CD4-positive, alpha-beta memory T cell (primary cell): ENCODE measurements around the gene RNF213. TPM values are rescaled to one million over a fixed set of nuclear protein-coding genes. Genes with fewer than 3 reads are reported as not detected.
"Not testable (repeated sequence)": the region's sequence is repeated elsewhere in the genome, so short reads cannot be mapped to it uniquely, and the experiment has no call there.

Experiments used
- CTCF ChIA-PET: fragments of 350-600 bp; sonication (Branson Sonifier 250); formaldehyde crosslinking; loops from one replicate; lab custom pipeline; 2021; ENCODE audit warnings: inconsistent platforms; ENCODE audit not compliant: partially characterized antibody; lab: Charles Lee
- POLR2A ChIA-PET: fragments of 350-600 bp; sonication (Branson Sonifier 250); formaldehyde crosslinking; loops from one replicate; lab custom pipeline; 2021; ENCODE audit not compliant: partially characterized antibody; lab: Charles Lee
- DNase-seq, 5 donors: peaks; one replicate each; pipeline versions ENCODE4 v3.0.0 to v3.0.0-alpha.2; 2020 to 2022; ENCODE audit warnings: mixed read lengths in 1 of 5
- H3K27ac ChIP-seq: one replicate; pipeline ENCODE4 v1.7.0; 2013; ENCODE audit warnings: low read depth, low read length
- H3K27me3 ChIP-seq: 2 replicates; pipeline ENCODE4 v1.7.0; 2013; ENCODE audit warnings: mild to moderate bottlenecking, low read length, moderate library complexity; ENCODE audit not compliant: insufficient read depth
- H3K36me3 ChIP-seq: 2 replicates; pipeline ENCODE4 v1.7.0; 2013; ENCODE audit warnings: mild to moderate bottlenecking, low read length, moderate library complexity; ENCODE audit not compliant: insufficient read depth
- H3K4me1 ChIP-seq: 2 replicates; pipeline ENCODE4 v1.7.0; 2013; ENCODE audit warnings: mild to moderate bottlenecking, low read length, moderate library complexity; ENCODE audit not compliant: insufficient read depth
- H3K4me3 ChIP-seq, 2 donors: one replicate each; pipeline ENCODE4 v1.7.0; 2013; ENCODE audit warnings: low read length in 2 of 2, mild to moderate bottlenecking in 1 of 2
- H3K9me3 ChIP-seq, 2 donors: one replicate each; pipeline ENCODE4 v1.7.0; 2013; ENCODE audit warnings: low read length in 2 of 2, control low read depth in 1 of 2; ENCODE audit not compliant: control insufficient read depth in 1 of 2
- H3K27ac Mint-ChIP-seq, 7 donors: one replicate each; pipeline ENCODE4 v1.8.0; 2020 to 2021; ENCODE audit warnings: mixed read lengths in 7 of 7, mild to moderate bottlenecking in 6 of 7, inconsistent platforms in 3 of 7, moderate library complexity in 3 of 7
- H3K27me3 Mint-ChIP-seq, 2 donors: one replicate each; pipeline ENCODE4 v1.8.0; 2020 to 2021; ENCODE audit warnings: mixed read lengths in 2 of 2
- H3K36me3 Mint-ChIP-seq, 2 donors: one replicate each; pipeline ENCODE4 v1.8.0; 2020 to 2021; ENCODE audit warnings: mixed read lengths in 2 of 2, inconsistent platforms in 1 of 2, mild to moderate bottlenecking in 1 of 2
- H3K4me1 Mint-ChIP-seq, 4 donors: one replicate each; pipeline ENCODE4 v1.8.0; 2020 to 2021; ENCODE audit warnings: mixed read lengths in 4 of 4, mild to moderate bottlenecking in 1 of 4
- H3K4me3 Mint-ChIP-seq, 8 donors: one replicate each; pipeline ENCODE4 v1.8.0; 2020 to 2021; ENCODE audit warnings: mixed read lengths in 8 of 8, mild to moderate bottlenecking in 7 of 8, moderate library complexity in 6 of 8, inconsistent platforms in 3 of 8
- H3K9me3 Mint-ChIP-seq, 8 donors: one replicate each; pipeline ENCODE4 v1.8.0; 2020 to 2021; ENCODE audit warnings: mixed read lengths in 8 of 8, mild to moderate bottlenecking in 5 of 8, inconsistent platforms in 3 of 8, moderate library complexity in 1 of 8
- intact Hi-C: fragments of 100-400 bp; cut with micrococcal nuclease; formaldehyde crosslinking; loops from one replicate; pipeline ENCODE4 v1.15.1; 2023
- polyA plus RNA-seq, 2 donors: library from polyadenylated mRNA; unstranded; fragments of 300-500 nt; fragmentation: Illumina TruSeq; gene quantifications; one replicate each; pipeline ENCODE4 v1.2.3, GENCODE V29; 2021
- total RNA-seq, 2 experiments: library from RNA; stranded (reverse); gene quantifications; one replicate each; pipeline ENCODE4 v1.2.3, GENCODE V29; 2021

RNF213 gene
- total and polyA plus RNA-seq, 4 experiments from 2014 or later = 11.2 to 399 (median 217) TPM

DNA sequence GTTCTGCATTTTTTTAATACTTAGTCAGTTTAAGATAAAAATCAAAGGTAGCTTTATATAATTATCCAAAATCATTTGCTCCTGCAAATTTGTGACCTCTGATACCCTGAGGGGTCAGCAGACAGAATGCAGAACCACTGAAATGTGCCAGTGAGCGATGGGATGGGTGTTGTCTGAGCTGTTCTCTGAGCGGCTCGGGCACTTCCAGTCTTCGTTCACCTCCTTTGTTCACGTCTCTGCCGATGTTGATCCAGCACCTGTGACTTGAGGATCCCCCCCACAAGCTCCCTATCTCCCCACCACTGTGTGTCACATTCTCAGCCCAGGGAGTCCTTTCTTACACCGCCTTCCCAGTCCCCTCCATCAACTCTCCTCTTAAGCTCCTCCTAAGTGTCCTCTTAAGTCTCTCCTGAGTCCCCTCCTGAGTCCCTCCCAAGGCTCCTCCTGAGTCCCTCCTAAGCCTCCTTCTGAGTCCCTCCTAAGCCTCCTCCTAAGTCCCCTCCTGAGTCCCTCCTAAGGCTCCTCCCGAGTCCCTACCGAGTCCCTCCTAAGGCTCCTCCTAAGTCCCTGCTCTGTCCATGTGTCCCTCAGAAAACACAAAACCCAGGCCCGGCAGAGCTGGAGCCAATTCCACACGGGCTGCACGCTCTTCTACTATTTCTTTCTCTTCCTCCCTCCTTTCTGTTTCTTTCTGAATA is 47.5 kb downstream of the RNF213 start:
- Histone ChIP-seq H3K4me1 (no peaks in the 10 kb centered on the region), H3K36me3 (peaks cover 92% of the 10 kb centered on the region), H3K9me3 (peaks cover 0 to 1% of the 10 kb centered on the region in 2 donors), H3K27me3 (no peaks in the 10 kb centered on the region), H3K27ac (no peak overlapping the region), H3K4me3 (no peak overlapping the region)
- Mint-ChIP-seq H3K4me1 (peaks cover 0 to 4% (median 1%) of the 10 kb centered on the region in 4 donors), H3K9me3 (peaks cover 0 to 7% (median 3%) of the 10 kb centered on the region in 8 donors), H3K27ac (peak overlapping the region; percentile 10 to 88 (median 59)), H3K27me3 (no peaks in the 10 kb centered on the region), H3K36me3 (peaks cover 58 to 63% of the 10 kb centered on the region in 2 donors), H3K4me3 (no peak overlapping the region)
- POLR2A ChIA-PET = no interaction called here
- DNase-seq = no peak
- CTCF ChIA-PET = interaction anchor here (0.7 to 1.5 kb wide), 2 partner anchors 20 to 112 kb away, joined by 3 to 4 read pairs; no protein-coding TSS in a partner anchor
- intact Hi-C loops = no loop called here

DNA sequence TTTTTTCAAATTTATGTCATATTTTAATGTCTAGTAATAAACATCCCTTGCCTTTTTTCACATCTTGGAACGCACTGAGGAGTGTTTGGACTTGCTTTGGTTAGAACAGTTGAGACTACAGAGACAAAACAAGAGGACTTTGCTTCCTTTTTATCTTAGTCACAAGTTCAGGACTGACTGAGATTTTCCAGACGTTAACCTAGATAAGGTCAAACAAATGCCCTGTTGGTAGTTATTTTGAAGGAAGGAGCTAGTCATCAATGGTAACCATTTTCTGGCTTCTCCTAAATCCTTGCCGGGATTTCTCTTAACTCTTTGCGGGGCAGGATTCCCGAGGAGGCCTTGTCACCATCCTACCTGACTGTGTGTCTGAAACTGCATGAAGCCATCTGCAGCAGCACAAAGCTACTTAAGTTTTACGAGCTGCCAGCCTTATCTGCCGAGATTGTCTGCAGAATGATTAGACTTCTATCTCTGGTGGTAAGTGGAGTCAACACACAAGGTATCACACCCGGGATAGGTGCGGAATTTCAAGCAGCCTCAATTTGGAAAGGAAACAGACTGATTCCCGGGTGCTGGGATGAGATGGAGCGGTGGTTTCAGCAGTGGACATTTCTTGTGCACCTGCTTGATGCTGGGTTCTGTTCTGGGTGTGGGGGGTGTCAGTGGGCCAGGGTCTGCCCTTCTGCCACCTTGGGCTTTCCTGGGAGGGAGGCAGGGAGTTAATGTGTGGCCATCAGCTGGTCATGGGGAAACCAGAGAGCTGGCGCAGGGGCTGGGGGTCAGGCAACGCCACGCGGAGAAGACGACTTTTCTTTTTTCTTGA is 48.3 kb downstream of the RNF213 start:
- H3K27ac Mint-ChIP-seq = peak overlapping the region in 6 of 7 donors; percentile 46 to 80 (median 65)
- H3K4me1 ChIP-seq = no peaks in the 10 kb centered on the region
- CTCF ChIA-PET = interaction anchor here (0.9 kb wide), 1 partner anchor 48 kb away, joined by 3 read pairs; the partner anchor contains the start of gene RNF213

DNA sequence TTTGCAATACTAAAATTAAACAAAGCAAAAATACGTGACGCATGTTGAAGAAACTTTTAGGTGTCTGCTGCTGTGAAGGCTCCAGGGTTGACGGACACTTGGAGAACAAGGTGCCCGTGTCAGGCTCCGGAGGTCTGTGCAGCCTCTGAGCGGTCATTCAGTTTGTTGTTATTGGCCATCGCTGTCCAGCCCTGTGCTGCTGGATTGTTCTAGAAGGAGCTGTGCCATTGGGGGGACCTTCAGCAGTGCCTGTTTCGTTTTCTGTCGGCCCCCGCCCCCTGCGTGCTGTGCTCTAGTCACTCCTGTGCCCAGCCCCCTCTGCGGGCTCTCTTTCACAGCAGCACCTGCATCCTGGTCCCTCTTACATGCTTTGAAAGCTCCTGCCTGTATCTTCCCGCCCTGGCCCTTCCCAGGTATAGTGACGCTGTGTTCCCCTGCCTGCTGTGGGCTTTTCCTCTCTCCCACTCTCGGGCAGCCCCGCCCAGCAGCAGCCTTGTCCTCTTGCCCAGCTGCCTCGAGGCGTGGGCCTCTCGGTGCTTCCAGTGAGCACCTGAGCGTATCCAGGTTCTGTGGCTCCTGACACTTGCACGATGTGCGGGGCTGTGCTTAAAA is 50.7 kb downstream of the RNF213 start:
- Mint-ChIP-seq H3K27me3 (no peaks in the 10 kb centered on the region), H3K4me1 (peaks cover 0 to 9% (median 3%) of the 10 kb centered on the region in 4 donors), H3K4me3 (no peak overlapping the region), H3K9me3 (peaks cover 0 to 4% (median 0%) of the 10 kb centered on the region in 8 donors), H3K27ac (peak overlapping the region in 1 of 7 donors; percentile 15), H3K36me3 (peaks cover 47 to 54% of the 10 kb centered on the region in 2 donors)
- ChIA-PET POLR2A (interaction anchor here (1.1 kb wide), 1 partner anchor 46 kb away, joined by 3 read pairs; no protein-coding TSS in a partner anchor), CTCF (no interaction called here)
- Histone ChIP-seq H3K4me3 (no peak overlapping the region), H3K27me3 (no peaks in the 10 kb centered on the region), H3K9me3 (no peaks in the 10 kb centered on the region), H3K27ac (no peak overlapping the region), H3K36me3 (peaks cover 77% of the 10 kb centered on the region), H3K4me1 (no peaks in the 10 kb centered on the region)
- no peak for DNase-seq
- intact Hi-C loops = no loop called here

More for the DNA sequence above, 48.3 kb downstream of the RNF213 start:
- POLR2A ChIA-PET = no interaction called here
- peaks cover 0 to 6% (median 0%) of the 10 kb centered on the region in 8 donors for H3K9me3 Mint-ChIP-seq
- no peak overlapping the region for H3K4me3 ChIP-seq
- H3K27ac ChIP-seq = no peak overlapping the region
- H3K9me3 ChIP-seq = no peaks in the 10 kb centered on the region
- H3K4me1 Mint-ChIP-seq = peaks cover 0 to 5% (median 2%) of the 10 kb centered on the region in 4 donors
- no peak for DNase-seq
- H3K27me3 ChIP-seq = no peaks in the 10 kb centered on the region
- peaks cover 90% of the 10 kb centered on the region for H3K36me3 ChIP-seq
- H3K4me3 Mint-ChIP-seq = peak overlapping the region in 1 of 8 donors; percentile 11
- intact Hi-C loops = no loop called here
- no peaks in the 10 kb centered on the region for H3K27me3 Mint-ChIP-seq
- H3K36me3 Mint-ChIP-seq = peaks cover 54 to 63% of the 10 kb centered on the region in 2 donors

DNA sequence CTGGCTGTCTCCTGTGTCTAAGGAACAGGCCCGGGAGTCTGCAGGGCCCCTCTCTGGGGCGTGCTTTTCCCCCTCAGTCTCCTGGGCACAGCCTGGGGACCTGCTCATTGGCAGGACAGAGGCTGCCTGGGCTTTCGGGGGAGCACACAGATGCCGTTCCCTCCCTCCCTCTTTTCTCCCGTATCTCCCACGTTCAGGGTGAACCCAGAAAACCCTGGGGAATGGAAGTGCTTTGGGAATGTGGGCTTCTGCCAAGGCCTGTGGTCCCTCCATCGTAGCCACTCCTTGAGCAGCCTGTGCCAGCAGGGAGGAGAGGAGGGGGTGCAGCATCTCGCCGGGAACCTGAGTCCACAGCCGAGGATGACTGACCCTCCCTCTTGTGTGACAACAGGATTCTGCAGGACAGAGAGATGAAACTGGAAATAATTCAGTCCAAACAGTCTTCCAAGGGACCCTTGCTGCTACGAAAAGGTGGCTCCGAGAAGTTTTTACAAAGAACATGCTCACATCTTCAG is 52.0 kb downstream of the RNF213 start:
- Histone ChIP-seq H3K27me3 (no peaks in the 10 kb centered on the region), H3K36me3 (peaks cover 81% of the 10 kb centered on the region), H3K27ac (no peak overlapping the region), H3K4me1 (no peaks in the 10 kb centered on the region), H3K4me3 (no peak overlapping the region), H3K9me3 (no peaks in the 10 kb centered on the region)
- Mint-ChIP-seq H3K27me3 (no peaks in the 10 kb centered on the region), H3K4me1 (peaks cover 0 to 11% (median 3%) of the 10 kb centered on the region in 4 donors), H3K36me3 (peaks cover 54 to 60% of the 10 kb centered on the region in 2 donors), H3K9me3 (peaks cover 0 to 4% (median 0%) of the 10 kb centered on the region in 8 donors), H3K4me3 (no peak overlapping the region), H3K27ac (no peak overlapping the region)
- intact Hi-C loops = no loop called here
- CTCF ChIA-PET = no interaction called here
- POLR2A ChIA-PET = no interaction called here
- DNase-seq = no peak

DNA sequence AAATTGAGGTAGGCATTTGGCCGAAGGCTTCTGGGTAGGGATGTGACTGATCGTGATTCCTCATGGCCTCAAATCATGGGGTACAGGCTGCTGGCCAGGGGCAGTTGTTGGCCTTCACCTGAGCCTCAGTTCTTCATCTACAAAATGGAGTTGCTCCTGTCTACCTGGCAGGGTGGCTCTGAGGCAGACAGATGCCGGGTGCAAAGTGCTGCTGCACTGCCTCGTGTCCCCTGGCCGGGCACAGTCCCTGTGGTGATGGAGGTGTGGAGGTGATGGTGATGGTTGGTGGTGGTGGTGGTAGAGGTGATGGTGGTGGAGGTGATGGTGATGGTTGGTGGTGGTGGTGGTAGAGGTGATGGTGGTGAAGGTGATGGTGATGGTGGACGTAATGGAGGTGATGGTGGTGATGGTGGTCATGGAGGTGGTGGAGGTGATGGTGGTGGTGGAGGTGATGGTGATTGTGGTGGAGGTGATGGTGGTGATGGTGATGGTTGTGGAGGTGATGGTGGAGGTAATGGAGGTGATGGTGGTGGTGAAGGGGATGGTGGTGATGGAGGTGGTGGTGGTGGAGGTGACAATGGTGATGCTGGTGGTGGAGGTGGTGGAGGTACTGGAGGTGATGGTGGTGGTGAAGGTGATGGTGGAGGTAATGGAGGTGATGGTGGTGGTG is 52.6 kb downstream of the RNF213 start:
- Histone ChIP-seq H3K4me3 (no peak overlapping the region), H3K27me3 (no peaks in the 10 kb centered on the region), H3K4me1 (no peaks in the 10 kb centered on the region), H3K9me3 (no peaks in the 10 kb centered on the region), H3K36me3 (peaks cover 81% of the 10 kb centered on the region), H3K27ac (no peak overlapping the region)
- intact Hi-C loops = no loop called here
- ChIA-PET POLR2A (no interaction called here), CTCF (no interaction called here)
- Mint-ChIP-seq H3K36me3 (peaks cover 53 to 60% of the 10 kb centered on the region in 2 donors), H3K27ac (peak overlapping the region in 3 of 7 donors; percentile 29 to 60 (median 46)), H3K4me3 (no peak overlapping the region), H3K4me1 (peaks cover 0 to 8% (median 3%) of the 10 kb centered on the region in 4 donors), H3K9me3 (peaks cover 0 to 4% (median 0%) of the 10 kb centered on the region in 8 donors), H3K27me3 (no peaks in the 10 kb centered on the region)
- DNase-seq = no peak

DNA sequence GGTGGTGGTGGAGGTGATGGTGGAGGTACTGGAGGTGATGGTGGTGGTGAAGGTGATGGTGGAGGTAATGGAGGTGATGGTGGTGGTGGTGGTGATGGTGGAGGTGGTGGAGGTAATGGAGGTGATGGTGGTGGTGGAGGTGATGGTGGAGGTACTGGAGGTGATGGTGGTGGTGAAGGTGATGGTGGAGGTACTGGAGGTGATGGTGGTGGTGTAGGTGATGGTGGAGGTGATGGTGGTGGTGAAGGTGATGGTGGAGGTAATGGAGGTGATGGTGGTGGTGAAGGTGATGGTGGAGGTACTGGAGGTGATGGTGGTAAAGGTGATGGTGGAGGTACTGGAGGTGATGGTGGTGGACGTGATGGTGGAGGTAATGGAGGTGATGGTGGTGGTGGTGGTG is 53.3 kb downstream of the RNF213 start:
- CTCF ChIA-PET, H3K9me3 Mint-ChIP-seq, intact Hi-C loops, H3K27ac ChIP-seq, H3K9me3 ChIP-seq, H3K4me1 ChIP-seq, DNase-seq, H3K4me3 ChIP-seq, H3K27me3 Mint-ChIP-seq, H3K27me3 ChIP-seq, H3K27ac Mint-ChIP-seq, H3K4me1 Mint-ChIP-seq, H3K4me3 Mint-ChIP-seq, POLR2A ChIA-PET: not testable (repeated sequence)
- peaks cover 50 to 58% of the 10 kb centered on the region in 2 donors for H3K36me3 Mint-ChIP-seq
- peaks cover 78% of the 10 kb centered on the region for H3K36me3 ChIP-seq
